AG04449 (cell line): ENCODE results near the gene AADACL4.

Experiments used
- CTCF ChIA-PET: fragments of 350-600 bp; formaldehyde crosslinking; extraction: SDS; loops from one replicate; lab custom pipeline; 2021; ENCODE audit warnings: antibody characterized with exemption; lab: Yijun Ruan, JAX
- POLR2A ChIA-PET: fragments of 400-600, 350-600 bp; formaldehyde crosslinking; extraction: SDS; loops from one replicate; lab custom pipeline; 2020; ENCODE audit warnings: antibody characterized with exemption, inconsistent platforms; lab: Yijun Ruan, JAX
- DNase-seq: peaks from one replicate; pipeline ENCODE4 v3.0.0-alpha.2; 2010; ENCODE audit warnings: low read depth, low spot score
- H3K4me3 ChIP-seq: 2 replicates; pipeline ENCODE4 v1.5.1; 2011; ENCODE audit warnings: low read depth, mild to moderate bottlenecking, control low read depth, low read length
- TF ChIP-seq, protein P1 (sequence below): IDR thresholded peaks from one replicate; pipeline ENCODE4 v1.5.1; 2011; ENCODE audit warnings: mild to moderate bottlenecking, moderate library complexity, low read length, control low read depth, inconsistent platforms; ENCODE audit not compliant: insufficient read depth; ENCODE audit errors: missing control alignments

Gene AADACL4

DNA sequence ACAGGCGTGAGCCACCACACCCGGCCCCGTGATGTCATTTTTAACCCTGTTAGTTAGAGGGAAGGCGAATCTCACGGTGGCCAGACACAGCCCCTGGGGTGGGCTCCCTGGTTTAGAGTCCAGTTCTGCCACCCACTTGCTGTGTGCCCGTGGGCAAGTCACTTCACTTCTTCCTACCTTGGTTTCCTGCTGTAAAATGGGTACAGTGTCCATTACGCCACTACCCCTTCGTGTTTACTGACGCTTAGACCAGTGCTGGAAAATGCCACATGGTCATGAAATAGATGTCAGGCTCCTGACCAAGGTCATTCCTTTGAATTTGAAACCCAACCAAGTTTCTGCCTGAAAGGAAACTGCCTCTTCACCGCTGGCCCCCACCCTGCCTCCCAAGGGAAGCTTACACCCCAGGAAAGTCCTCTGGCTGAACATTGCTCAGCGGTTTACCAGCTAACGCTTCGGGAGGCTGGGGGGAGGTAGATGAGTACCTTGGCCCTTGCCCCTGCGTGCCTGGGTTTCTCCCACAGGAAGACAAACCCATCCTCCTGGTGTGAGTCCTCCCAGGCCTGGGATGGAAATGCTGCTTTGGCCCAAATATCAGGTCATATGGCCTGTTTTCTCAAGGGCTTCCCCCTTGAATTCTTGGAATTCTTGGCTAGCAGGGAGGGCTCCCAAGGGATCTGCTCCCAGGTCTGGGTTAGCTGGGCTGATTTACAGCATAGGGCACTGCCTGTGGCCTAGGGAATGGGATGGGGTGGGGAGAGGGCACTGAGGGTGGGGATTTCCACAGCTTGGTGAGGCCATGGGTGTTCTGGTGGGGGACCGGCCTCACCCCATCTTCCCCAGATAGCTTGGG, 7.6 kb upstream of the AADACL4 start:
- ChIA-PET POLR2A (interaction anchor here (1.2 kb wide), 1 partner anchor 17 kb away, joined by 3 read pairs; no protein-coding TSS in a partner anchor), CTCF (interaction anchor here (1.8 kb wide), 1 partner anchor 22 kb away, joined by 5 read pairs; no protein-coding TSS in a partner anchor)
- no peak overlapping the region for H3K4me3 ChIP-seq
- TF ChIP-seq, protein P1, sequence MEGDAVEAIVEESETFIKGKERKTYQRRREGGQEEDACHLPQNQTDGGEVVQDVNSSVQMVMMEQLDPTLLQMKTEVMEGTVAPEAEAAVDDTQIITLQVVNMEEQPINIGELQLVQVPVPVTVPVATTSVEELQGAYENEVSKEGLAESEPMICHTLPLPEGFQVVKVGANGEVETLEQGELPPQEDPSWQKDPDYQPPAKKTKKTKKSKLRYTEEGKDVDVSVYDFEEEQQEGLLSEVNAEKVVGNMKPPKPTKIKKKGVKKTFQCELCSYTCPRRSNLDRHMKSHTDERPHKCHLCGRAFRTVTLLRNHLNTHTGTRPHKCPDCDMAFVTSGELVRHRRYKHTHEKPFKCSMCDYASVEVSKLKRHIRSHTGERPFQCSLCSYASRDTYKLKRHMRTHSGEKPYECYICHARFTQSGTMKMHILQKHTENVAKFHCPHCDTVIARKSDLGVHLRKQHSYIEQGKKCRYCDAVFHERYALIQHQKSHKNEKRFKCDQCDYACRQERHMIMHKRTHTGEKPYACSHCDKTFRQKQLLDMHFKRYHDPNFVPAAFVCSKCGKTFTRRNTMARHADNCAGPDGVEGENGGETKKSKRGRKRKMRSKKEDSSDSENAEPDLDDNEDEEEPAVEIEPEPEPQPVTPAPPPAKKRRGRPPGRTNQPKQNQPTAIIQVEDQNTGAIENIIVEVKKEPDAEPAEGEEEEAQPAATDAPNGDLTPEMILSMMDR, result no peak
- DNase-seq, result no peak

DNA sequence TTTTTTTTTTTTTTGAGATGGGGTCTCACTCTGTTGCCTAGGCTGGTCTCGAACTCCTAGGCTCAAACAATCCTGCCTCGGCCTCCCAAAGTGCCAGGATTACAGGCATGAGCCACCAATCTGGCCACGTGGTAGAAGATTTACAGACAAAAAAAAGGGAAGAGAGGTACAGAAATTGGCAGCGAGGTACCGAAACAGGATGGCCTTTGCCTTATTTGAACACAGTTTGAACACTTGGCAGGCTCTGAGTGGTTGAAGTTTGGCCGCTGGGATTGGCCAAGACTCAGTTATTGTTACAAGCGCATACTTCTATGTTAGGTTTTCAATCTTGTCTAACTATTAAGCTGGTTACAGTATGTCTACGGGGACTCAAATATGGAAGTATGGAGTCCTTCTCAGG, 6.2 kb upstream of the AADACL4 start:
- CTCF ChIA-PET, result interaction anchor here (1.4 kb wide), 1 partner anchor 324 kb away, joined by 4 read pairs; no protein-coding TSS in a partner anchor
- no peak overlapping the region for H3K4me3 ChIP-seq

DNA sequence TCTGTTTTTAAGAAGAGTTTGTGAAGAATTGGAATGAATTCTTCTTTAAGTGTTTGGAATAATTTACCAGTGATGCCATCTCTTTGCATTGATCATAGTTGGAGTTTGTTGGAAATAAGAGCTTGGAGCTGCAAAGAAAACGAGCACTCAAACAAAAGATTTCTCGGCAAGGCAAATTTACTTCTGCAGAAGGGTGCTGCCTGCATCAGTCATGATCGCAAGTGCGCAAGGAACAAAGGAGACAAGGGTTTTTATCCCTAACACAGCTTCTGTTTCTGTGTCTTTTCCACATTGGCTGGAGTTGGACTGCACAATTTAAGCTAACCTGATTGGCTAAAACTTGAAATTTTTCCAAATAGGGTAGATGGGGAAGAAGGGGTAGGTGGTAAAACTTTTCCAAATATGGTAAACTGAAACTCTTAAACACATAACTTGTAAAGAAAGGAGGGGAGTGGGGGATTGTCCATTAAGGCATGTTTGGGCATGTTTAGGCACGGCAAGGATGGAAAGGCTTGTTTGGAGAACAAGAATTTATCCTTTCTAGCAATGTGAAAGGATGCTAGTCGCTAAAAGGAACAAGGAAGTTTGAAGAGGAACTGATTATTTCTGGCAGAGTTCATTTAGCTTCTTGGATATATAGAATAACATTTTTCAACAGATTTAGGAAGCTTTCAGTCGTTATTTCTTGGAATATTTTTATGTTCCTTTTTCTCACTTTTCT, 3.5 kb upstream of the AADACL4 start:
- no peak overlapping the region for H3K4me3 ChIP-seq
- CTCF ChIA-PET, result interaction anchor here (2.2 to 2.7 kb wide), 3 partner anchors 19 to 327 kb away, joined by 5 to 16 read pairs (median 8); no protein-coding TSS in a partner anchor
- no peak for DNase-seq
- TF ChIP-seq, protein P1, result no peak
- POLR2A ChIA-PET, result no interaction called here

More for the DNA sequence above, 6.2 kb upstream of the AADACL4 start:
- TF ChIP-seq, protein P1, result no peak
- POLR2A ChIA-PET, result no interaction called here
- DNase-seq, result no peak

DNA sequence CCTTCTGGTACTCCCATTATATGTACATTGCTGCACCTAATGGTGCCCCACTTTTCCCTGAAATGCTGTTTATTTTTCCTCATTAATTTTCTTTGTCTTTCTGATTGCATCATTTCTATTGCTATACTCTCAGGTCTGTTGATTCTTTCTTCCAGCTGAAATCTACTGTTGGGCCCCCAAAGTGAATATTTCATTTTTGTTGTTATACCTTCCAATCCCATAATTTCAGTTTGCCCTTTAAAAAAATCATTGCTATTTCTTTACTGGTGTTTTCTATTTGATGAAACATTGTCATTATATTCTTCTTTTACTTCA, 3.0 kb upstream of the AADACL4 start:
- ChIA-PET CTCF (interaction anchor here (1.3 to 2.5 kb wide), 3 partner anchors 18 to 327 kb away, joined by 5 to 8 read pairs (median 6); no protein-coding TSS in a partner anchor), POLR2A (no interaction called here)

DNA sequence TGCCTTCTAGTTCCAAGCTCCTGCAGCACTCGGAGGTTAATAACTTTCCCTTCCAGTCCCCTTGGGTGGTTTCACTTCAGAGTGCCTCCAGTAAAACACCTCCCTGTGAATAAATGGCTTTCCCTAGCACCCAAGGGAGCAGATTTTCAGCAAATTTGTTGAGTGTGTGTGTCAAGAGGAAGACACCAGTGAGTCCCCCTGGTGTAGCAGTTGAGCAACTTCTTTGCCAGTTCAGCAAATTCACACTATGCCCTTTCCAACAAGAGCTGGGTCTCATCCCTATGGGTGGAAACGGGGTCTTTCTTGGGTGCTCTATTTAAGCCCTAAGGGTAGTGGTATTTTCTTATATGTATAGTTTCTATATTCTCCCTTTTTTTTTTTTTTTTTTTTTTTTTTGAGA, 806 bp upstream of the AADACL4 start:
- POLR2A ChIA-PET, result no interaction called here
- TF ChIP-seq, protein P1, result no peak
- H3K4me3 ChIP-seq, result no peak overlapping the region
- no peak for DNase-seq
- CTCF ChIA-PET, result interaction anchor here (2.6 kb wide), 1 partner anchor 16 kb away, joined by 15 read pairs; no protein-coding TSS in a partner anchor

More for the DNA sequence above, 3.0 kb upstream of the AADACL4 start:
- TF ChIP-seq, protein P1, result no peak
- no peak for DNase-seq
- H3K4me3 ChIP-seq, result no peak overlapping the region

DNA sequence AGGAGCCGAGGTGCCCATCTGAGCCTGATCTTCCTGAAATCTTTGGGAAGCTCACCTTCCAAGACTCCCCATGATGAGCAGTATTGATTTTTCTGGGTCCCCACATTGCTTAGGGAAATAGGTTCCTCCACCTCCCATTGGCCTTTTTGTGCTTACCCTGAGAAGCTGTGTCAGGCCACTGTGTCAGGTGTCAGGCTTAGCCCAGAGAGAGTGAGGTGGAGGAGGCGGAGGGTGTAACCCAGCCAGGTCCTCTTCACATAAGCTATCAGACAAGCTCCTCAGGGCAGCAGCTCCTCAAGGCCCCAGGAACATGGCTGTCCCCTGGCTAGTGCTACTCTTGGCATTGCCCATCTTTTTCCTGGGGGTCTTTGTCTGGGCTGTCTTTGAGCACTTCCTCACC, 352 bp downstream of the AADACL4 start:
- no peak overlapping the region for H3K4me3 ChIP-seq
- CTCF ChIA-PET, result interaction anchor here (2.6 kb wide), 1 partner anchor 15 kb away, joined by 15 read pairs; no protein-coding TSS in a partner anchor
- TF ChIP-seq, protein P1, result no peak
- DNase-seq, result no peak
- POLR2A ChIA-PET, result no interaction called here
